Left hindlimb (tissue), 1 donor: Measurements from ENCODE around the gene TSHZ2.
"Not testable (repeated sequence)": the region's sequence is repeated elsewhere in the genome, so short reads cannot be mapped to it uniquely, and the experiment has no call there.

ENCODE experiments used
- DNase-seq: peaks from one replicate; pipeline ENCODE4 v3.0.0-alpha.2; 2018

Gene TSHZ2

DNA sequence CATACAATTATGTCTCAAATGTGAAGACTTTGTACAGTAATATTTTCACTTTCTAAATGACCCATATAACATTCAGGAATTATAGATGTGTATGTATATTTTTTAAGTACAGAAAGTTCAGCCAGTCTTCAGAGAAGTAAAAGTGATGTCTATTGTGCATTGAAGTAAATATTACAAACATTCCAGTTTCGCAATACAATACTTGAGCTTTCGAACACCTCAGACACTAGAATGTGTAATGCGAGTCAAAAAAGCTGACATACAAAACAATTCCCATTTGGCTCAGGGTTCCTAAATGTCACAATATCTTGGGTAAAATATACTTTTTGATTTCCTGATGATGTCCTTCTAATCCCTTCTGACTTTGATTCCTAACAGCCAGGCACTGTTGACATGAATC lies 520.1 kb downstream of the TSHZ2 start:
- no peak for DNase-seq

DNA sequence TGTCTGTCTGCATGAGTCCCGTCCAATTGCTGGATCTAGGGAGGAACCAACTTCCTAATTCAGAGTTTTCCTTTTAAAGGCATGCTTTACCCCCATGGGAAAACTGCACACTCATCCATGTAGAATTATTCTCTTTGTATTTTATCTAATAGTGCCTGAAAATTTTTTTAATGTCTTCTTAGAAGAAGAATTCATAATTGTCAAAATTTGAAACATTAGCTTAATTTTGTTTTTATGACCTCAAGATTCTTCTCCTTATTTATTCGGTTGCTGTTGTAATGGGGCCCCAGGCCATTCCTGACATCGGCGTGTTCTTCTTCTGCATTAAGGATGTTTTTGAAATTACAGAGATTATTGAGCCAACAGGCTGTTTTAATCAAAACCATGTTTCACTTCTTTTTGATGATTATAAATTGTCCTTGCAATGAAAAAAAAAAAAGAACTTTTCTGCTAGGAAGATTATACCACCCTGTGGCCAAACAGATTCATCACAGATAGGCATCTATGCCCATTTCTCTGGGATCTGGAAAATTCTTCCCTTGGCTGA lies 521.2 kb downstream of the TSHZ2 start:
- no peak for DNase-seq

DNA sequence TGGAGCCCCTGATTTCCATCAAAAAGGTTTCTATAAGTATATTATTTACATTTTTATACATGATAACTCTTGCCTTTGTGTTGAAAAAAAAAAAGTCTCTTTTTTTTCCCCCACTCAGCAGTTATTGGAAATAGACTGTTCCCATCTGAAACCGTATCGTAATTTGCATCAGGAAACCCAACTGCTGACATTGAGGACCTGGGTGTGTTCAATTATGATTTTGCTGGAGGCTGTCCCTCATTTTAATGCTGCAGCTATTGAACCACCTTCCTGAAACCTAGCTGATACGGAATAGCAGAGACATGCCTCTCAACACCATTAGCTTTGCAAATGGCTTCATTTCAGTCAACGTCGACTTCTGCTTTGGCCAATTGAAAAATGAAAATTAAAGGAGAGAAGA lies 522.6 kb downstream of the TSHZ2 start:
- DNase-seq, result no peak

DNA sequence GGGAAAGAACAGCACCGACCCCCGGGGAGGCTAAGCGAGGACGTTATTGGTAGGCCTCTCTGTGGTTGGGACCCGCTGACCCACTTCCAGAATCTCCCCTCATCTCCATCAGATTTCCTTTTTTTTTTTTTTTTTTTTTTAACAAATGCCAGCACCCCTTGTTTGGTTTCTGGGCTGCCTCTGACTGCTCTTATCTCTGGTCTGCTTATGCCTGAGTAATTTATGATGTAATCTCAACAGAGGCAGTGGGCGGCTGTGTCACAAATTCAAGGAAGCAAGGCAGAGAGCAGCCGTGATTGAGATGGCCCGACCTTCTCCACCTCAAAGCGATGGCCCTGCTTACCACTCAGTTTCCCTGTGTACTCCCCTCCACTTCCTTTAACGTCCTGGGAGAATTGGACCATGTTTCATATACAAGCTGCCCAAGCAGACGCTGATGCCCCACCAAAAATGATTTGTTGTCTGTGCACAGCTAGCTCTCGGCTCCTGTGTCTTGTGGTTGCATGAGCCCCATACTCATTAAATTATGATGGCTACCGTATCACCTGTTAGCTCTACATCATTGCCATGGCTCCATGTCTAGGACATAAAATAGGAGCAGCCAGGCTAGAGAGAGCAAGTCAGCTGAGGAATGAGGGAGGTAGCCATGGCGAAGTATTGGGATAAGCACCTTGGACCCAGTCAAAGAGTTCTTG lies 523.4 kb downstream of the TSHZ2 start:
- no peak for DNase-seq

DNA sequence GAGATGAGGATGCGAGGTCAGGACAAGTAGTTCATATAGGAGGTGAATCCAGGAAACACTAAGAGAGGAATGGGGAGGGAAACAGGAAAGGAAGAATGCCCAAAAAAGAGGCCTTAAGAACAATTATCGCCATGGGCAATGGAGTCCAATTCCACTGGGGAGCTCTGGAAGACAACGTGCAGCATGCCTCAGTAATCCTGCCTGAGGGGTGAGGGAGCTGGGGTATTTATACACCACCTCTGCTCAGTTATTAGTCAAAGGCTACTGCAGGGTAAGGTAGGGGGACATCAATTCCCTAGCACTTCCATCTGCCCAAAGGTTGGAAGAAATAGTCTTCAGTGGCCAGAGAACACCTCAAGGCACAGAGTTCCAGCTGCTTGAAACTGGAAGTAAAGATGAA lies 525.1 kb downstream of the TSHZ2 start:
- no peak for DNase-seq

DNA sequence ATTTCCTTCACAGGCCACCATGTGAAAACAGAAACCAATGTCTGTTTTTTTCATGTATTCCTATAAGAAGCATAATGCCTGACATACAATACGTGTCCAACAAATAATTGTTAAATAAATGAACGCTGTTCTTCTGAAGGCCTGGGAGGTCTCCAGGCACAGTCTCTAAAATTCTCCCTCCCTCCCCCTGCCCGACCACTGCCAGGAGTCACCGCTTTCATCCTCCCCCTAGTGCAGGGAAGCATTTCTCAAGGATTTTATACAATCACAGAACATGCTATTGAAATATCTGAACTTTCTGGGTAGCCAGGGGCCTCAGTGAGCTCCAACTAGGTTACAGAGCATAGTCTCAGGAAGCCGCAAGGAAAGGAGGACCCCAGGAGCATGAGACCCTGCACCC lies 526.2 kb downstream of the TSHZ2 start:
- DNase-seq, result no peak

DNA sequence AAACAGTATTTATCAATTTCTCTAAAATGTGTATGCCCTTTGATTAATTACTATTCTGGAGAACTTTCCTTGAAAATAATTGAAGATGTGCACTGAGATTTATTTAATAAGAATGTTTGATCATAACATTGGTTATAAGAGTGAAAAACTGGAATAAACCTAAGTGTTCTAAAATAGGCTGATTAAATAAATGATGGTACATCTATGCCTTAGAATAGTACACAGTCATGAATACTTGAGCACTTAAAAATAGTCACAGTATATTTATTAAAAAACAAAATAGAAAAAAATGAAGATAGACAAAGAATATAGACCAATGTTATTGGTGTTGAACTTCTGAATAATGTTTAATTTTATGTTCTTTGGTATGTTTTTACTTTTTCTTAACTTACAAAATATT lies 528.5 kb downstream of the TSHZ2 start:
- no peak for DNase-seq

DNA sequence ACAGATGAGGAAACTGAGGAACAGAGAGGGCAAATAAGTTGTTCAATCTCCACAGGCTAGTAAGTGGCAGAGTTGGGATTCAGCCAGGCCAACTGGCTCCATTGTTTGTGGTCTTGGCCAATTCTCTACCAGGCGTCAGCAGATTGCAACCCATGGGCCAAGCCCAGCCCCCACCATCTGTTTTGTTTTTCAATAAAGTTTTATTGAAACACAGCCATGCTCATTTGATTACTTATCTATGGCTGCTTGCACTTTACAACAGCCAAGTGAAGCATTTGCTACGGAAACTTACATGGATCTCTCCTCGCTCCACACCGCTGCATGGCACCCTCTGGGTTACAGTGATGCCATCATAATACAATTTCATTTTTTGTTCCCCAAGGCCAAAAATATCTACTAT lies 530.7 kb downstream of the TSHZ2 start:
- no peak for DNase-seq

DNA sequence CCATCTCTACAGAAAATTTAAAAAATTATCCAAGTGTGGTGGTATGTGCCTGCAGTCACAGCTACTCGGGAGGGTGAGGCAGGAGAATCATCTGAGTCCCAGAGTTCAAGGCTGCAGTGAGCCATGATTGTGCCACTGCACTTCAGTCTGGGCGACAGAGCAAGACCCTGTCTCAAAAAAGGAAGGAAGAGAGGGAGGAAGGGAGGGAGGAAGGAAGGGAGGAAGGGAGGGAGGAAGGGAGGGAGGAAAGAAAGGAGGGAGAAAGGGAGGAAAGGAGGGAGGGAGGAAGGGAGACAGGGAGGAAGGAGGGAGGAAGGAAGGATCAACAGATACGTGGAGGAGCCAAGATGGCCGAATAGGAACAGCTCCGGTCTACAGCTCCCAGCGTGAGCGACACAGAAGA lies 531.4 kb downstream of the TSHZ2 start:
- no peak for DNase-seq

DNA sequence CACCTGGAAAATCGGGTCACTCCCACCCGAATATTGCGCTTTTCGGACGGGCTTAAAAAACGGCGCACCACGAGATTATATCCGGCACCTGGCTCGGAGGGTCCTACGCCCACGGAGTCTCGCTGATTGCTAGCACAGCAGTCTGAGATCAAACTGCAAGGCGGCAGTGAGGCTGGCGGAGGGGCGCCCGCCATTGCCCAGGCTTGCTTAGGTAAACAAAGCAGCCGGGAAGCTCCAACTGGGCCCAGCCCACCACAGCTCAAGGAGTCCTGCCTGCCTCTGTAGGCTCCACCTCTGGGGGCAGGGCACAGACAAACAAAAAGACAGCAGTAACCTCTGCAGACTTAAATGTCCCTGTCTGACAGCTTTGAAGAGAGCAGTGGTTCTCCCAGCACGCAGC lies 531.9 kb downstream of the TSHZ2 start:
- not testable (repeated sequence) for DNase-seq

DNA sequence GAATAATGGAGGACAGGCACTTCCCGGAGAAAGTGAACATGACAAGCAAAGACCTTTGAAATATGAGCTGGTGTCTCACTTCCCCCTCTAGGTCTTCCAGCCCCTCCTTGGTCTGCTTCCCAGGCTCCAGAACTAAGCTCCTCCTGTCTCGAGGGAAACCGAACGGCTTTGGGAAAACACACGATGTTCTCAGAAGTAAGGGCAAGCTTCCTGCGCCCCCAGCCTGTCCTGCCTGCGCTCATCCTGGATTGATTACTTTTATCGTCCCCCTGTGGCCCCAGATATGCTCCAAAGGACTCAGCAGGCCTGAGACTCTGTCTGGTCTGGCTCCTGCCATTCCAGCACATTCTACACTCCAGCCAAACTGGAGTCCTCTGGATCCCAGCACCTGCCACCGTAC lies 538.1 kb downstream of the TSHZ2 start:
- peak; percentile 42 for DNase-seq

DNA sequence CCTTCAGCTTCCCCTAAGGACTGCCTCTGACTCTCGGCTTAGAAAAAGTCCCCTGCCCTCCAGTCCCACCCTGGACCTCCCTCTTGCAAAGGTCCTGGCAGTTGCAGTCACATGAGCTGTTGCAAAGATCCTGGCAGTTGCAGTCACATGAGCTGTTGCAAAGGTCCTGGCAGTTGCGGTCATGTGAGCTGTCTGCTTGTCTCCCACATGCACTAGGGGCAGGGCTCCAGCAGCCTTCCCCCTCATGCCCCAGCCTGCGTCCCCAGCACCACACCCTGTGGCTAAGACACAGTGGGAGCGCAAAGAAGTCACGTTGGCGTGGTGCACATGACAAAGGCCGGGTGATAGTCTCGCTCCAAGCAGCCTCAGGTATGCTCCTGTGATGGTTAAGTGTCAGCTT lies 538.5 kb downstream of the TSHZ2 start:
- no peak for DNase-seq

DNA sequence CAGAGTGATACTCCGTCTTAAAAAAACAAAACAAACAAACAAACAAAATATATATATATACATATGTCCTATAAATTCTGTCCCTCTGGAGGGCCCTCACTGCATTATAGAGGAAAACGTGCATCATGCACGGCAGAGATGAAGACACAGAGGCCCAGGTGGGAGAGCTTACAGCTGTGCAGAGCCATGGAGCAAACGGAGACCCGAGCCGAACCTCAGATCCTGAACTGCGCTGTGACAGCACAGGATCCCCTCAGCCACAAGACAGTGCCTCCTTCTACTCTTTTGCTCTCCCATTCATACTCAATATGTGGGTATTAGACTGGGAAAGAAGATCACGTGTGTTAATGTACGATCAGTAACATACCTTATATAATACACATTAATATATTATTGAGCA lies 539.9 kb downstream of the TSHZ2 start:
- no peak for DNase-seq

DNA sequence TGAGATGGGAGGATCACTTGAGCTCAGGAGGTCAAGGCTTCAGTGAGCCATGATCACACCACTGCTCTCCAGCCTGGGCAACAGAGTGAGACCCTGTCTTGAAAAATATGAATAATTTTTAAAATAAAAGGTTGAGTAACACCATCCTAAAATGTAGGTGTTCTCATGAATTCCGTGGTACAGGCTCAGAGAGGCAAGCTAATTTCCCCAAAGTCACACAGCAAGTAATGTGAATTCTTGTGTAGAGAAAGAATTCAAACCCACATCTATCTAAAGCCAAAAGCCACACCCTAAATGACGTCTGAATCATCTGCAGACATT lies 541.0 kb downstream of the TSHZ2 start:
- DNase-seq, result no peak

DNA sequence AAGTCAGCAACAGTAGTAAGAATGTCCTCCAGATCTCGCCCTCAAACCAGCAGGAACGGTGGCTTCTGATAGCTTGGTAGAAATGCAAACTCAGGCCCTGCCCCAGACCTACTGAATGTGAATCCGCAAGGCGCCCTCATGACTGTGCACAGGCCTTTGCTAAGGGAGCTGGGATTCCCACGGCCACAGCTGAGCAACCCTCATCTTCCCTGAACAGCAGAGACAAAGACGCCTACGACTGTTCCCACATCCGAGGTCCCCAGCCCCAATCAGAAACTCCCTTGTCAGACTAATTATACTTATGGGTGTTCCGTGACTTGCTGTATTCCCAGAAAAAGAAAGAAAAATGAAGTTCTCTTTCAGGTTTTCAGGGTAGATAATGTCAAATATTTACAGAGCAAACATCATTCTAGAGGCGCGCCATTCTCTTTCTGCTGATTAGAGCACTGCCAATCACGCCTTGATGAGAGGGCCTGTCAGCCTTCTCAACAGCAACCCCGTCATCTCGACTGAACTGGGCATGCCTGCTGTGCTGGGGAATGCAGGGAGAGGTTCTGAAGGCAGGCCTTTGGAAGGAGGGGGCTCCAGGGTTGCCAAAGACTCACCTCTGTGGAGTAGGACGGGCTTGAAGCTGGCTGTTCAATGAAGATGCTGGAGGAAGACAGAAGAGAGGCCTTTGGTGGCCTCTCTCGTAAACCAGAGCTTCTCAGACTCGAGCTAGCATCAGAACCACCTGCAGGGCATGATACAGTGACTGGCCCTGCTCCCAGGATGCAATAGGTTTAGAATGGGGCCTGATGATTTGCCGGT lies 541.5 kb downstream of the TSHZ2 start:
- DNase-seq, result no peak

DNA sequence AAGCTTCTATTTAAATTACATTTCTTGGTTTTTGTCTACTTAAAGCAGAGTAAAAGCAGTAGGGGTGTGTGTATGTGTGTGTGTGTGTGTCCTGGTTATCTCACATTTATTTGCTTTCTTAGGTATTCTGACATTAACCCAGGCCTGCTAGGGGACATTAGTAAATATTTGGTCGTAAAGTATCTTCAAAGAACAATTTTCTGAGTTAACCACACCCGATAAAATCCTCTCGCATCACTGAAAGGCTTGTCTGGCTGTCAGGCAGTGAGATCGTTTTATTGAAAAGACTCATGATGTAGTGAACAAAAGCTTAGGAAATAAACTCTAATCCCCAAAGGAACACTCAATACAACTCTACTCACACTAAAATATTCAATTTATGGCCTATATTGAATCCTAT lies 543.6 kb downstream of the TSHZ2 start:
- DNase-seq, result no peak

DNA sequence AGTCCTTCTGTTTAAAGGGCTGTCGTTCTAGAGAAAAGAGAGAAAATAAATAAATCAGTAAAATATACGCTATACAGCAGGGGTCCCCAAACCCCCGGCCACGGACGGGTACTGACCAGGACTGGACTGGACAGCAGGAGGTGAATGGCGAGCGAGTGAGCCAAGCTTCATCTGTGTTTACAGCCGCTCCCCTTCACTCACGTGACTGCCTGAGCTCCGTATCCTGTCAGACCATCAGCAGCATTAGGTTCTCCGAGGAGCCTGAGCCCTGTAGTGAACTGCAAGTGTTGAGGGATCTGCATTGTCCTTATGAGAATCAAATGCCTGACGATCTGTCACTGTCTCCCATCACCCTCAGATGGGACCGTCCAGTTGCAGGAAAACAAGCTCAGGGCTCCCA lies 545.0 kb downstream of the TSHZ2 start:
- DNase-seq, result no peak

DNA sequence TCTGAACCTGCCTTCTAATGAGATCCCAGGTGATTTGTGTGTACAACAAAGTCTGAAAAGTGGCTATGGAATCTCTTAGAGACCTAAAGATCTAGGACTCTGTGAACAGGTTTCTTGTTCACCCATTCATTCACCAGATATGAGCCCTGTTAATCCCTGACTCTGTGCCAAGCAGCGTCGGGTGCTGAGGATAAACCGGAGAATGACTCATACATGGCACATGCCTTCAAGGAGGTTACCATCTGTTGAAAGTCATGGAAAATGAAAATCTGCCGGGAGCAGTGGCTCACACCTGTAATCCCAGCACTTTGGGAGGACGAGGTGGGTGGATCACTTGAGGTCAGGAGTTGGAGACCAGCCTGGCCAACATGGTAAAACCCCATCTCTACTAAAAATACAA lies 549.3 kb downstream of the TSHZ2 start:
- not testable (repeated sequence) for DNase-seq

DNA sequence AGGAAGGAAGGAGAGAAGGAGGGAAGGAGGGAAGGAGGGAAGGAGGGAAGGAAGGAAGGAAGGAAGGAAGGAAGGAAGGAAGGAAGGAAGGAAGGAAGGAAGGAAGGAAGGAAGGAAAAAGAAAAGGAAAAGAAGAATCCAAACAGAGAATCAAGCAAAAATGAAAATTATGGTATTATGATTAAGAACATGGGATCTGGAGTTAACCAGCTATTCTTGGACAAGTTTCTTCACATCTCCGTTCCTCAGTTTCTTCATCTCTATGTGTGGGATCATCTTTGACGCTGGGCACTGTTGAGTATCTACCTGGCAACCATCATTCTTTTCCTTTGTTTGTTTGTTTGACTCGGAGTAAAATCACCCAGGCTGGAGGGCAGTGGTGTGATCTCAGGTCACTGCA lies 549.9 kb downstream of the TSHZ2 start:
- DNase-seq, result no peak

DNA sequence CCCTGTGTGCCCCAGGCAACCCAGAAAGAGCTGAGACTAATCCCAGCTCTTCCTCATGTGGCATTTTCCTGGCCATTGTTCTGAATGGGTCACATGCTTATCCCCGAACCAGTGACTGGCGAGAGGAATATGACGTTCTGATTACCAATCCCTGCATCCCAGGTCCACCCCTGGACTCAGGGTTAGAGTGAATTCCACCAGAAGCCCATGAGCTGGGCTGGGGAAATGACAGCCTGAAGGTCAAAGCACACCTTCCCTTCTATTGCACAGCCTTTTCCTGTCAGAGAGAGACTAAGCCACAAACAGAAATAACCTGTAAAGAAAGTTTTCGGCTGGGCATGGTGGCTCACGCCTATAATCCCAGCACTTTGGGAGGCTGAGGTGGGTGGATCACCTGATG lies 550.5 kb downstream of the TSHZ2 start:
- DNase-seq, result no peak

DNA sequence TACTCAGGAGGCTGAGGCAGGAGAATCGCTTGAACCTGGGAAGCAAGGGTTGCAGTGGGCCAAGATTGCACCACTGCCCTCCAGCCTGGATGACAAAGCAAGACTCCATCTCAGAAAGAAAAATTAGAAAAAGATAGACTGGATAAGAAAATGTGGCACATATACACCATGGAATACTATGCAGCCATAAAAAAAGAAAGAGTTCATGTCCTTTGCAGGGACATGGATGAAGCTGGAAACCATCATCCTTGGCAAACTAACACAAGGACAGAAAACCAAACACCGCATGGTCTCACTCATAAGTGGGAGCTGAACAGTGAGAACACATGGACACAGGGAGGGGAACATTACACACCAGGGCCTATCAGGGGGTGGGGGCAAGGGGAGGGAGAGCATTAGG lies 551.5 kb downstream of the TSHZ2 start:
- not testable (repeated sequence) for DNase-seq

DNA sequence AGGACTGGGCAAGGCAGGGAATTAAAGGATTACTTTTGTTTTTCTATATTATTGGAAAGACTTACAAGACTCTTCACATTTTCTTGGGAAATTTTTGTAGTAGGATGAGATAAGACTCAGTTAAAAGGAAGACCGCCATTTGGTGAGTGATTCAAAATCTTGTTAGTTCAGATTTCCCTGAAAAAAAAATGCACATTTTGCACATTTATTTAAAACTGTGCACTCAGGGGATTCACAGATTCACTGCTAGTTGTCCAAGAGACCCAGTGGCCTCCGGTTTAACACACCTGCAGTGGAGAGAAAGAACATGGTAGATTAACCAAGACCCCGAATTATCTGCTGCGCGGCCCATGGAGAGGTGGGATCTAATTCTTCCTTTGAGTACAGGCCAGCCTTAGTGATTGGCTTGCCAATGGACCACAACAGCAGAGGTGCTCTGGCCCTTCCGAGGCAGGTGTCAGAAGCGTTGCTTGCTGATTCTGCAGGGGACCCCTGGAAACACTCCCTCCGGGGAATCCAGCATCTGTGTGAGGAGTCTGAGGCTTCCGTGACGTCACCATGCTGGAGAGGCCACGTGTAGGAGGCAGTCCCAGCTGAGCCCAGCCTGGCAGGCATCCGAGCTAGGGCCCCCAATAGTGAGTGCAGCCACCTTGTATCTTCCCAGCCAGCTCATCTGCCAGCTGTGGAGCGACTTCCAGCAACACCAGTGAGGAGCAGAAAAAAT lies 552.6 kb downstream of the TSHZ2 start:
- DNase-seq, result no peak

DNA sequence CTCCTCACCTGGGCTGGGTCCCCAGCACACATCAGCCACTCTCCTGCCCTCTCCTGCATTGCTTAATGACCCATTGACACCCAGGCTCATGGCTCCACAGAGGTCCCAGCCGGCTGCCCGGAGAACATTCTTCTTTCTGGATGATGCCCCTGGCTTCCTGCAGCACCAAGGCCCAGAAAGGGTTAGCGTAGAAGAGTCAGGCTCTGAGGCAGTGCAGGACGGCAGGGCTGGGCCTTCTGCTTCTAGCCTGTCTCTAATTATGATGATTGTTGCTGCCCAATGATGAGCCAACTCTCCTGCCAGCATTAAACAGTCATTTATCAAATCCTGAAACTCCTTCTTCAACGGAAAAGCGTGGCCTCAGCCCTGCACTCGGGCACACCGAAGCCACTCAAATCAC lies 555.0 kb downstream of the TSHZ2 start:
- no peak for DNase-seq

DNA sequence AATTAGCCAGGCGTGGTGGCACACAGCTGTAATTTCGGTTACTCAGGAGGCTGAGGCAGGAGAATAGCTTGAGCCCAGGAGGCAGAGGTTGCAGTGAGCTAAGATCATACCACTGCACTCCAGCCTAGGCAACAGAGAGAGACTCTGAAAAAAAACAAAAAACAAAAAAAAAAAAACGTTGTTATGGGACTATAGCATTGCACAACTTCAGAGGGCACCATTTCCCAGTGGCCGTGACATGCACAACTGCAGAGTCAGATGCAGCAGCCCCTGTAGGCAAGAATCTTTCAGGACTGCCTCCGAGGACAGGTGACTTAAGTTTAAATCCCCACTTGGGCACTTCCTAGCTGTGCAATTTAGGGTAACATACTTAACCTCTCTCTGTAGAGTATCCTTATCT lies 557.5 kb downstream of the TSHZ2 start:
- no peak for DNase-seq
